GM19438 (cell line): Measurements from ENCODE around the gene NRXN3.

Experiments used
- ATAC-seq: cut with Tn5 transposase; IDR thresholded peaks from one replicate; pipeline ENCODE4 v1.9.1; 2021; ENCODE audit warnings: low read depth; ENCODE audit not compliant: unreplicated experiment

The NRXN3 gene

GRCh38 chr14:79036441-79036840 is 866.3 kb downstream of the NRXN3 start:
- ATAC-seq, result no peak

GRCh38 chr14:79037106-79037505 is 866.9 kb downstream of the NRXN3 start:
- no peak for ATAC-seq

- ATAC-seq, result no peak
These were observed 867.4 kb downstream of the NRXN3 start for GRCh38 chr14:79037593-79037992.

GRCh38 chr14:79040790-79041189 is 870.6 kb downstream of the NRXN3 start:
- no peak for ATAC-seq

- no peak for ATAC-seq
These were observed 873.2 kb downstream of the NRXN3 start for GRCh38 chr14:79043194-79043889.

- no peak for ATAC-seq
These were observed 874.9 kb downstream of the NRXN3 start for GRCh38 chr14:79044894-79045624.

- ATAC-seq, result no peak
These were observed 880.9 kb downstream of the NRXN3 start for GRCh38 chr14:79050787-79051727.

GRCh38 chr14:79051742-79052141 is 881.6 kb downstream of the NRXN3 start:
- no peak for ATAC-seq

- no peak for ATAC-seq
These were observed 886.7 kb downstream of the NRXN3 start for GRCh38 chr14:79056879-79057278.

GRCh38 chr14:79057333-79057732 is 887.2 kb downstream of the NRXN3 start:
- ATAC-seq, result no peak

GRCh38 chr14:79062226-79062625 is 892.1 kb downstream of the NRXN3 start:
- no peak for ATAC-seq

GRCh38 chr14:79064214-79064613 is 894.0 kb downstream of the NRXN3 start:
- ATAC-seq, result no peak

- ATAC-seq, result no peak
These were observed 904.3 kb downstream of the NRXN3 start for GRCh38 chr14:79074510-79074909.

- no peak for ATAC-seq
These were observed 906.3 kb downstream of the NRXN3 start for GRCh38 chr14:79076428-79076827.

- no peak for ATAC-seq
These were observed 906.9 kb downstream of the NRXN3 start for GRCh38 chr14:79077096-79077495.

- no peak for ATAC-seq
These were observed 909.9 kb downstream of the NRXN3 start for GRCh38 chr14:79080040-79080439.

- ATAC-seq, result no peak
These were observed 912.7 kb downstream of the NRXN3 start for GRCh38 chr14:79082883-79083282.

- ATAC-seq, result no peak
These were observed 913.2 kb downstream of the NRXN3 start for GRCh38 chr14:79083356-79083755.

GRCh38 chr14:79084861-79085260 is 914.7 kb downstream of the NRXN3 start:
- ATAC-seq, result no peak

GRCh38 chr14:79089576-79089975 is 919.4 kb downstream of the NRXN3 start:
- ATAC-seq, result no peak

GRCh38 chr14:79090641-79091180 is 920.5 kb downstream of the NRXN3 start:
- no peak for ATAC-seq
